Epidermal melanocyte (primary cell): ENCODE measurements around the gene TRNP1.
A peak's percentile ranks its signal among the peaks of the same experiment; 100 is the strongest.

Experiments
- DNase-seq: peaks from one replicate; pipeline ENCODE4 v3.0.0; 2011; ENCODE audit warnings: low spot score; ENCODE audit not compliant: insufficient read length

Gene TRNP1

DNA sequence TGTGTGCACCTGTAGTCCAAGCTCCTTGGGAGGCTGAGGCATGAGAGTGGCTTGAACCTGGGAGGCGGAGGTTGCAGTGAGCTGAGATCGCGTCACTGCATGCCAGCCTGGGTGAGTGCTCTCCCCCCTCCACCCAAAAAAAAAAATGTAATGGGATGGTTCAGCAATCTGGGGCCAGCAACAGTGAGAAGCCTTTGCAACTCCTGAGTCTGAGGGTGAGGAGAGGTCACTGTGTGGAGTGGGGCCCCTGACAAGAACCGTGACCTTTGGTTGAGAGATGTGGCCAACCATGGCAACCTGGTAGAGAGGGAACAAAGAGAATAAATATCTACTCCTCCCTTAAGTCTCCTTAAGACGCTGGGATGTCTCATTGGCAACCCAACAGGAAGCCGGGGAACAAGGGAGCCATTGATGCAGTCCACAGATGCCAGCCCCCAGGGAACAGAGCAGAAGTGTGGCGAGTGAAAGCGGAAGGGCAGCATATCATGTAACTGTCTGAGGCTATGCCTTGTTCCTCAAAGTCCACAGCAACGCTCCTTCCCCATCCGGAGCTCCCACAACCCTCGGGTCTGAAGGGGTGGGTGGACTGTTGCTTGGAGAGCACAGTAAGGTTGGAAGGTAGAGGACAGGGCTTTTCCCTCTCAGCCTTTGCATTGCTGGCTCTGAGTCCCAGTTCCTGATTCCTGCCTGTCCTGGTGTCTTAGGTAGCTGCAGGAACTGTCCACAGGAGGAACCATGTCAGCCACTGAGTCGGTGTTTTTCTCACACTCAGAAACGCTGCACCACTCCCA lies 8.3 kb downstream of the TRNP1 start:
- peak; percentile 93 for DNase-seq

DNA sequence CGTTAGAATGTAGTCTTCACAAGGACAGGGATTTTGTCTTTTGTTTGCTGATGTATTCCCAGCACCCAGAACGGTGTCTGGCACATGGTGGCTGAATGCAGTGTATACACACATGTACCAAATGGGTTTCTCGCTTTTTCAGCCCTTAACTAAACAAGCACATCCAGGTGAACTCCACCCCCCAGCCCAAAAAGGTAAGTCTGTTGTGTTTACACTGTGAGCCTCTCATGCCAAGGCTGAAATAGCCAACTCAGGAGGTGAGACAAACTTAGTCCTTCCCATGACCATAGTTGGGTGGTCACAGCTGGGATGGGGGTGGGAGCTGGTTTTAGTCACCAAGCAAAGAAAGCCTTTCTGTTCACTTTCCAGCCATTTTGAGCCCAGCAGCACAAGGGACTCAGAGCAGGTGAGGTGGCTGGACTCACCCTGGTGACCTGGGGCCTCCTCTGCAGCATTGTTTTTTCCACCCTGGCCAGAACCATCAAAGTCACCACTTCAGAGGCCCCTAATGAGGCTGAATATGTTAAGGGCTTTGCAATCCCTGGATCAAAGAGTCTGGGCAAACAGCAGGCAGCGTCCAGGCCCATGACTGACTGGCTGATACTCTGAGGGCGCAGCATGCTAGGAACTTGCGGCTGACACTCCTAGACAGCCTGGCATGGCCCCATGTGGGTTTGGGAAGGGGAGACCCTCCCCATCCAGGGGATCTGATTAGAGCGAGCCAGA lies 10.4 kb downstream of the TRNP1 start:
- DNase-seq, result peak; percentile 9

DNA sequence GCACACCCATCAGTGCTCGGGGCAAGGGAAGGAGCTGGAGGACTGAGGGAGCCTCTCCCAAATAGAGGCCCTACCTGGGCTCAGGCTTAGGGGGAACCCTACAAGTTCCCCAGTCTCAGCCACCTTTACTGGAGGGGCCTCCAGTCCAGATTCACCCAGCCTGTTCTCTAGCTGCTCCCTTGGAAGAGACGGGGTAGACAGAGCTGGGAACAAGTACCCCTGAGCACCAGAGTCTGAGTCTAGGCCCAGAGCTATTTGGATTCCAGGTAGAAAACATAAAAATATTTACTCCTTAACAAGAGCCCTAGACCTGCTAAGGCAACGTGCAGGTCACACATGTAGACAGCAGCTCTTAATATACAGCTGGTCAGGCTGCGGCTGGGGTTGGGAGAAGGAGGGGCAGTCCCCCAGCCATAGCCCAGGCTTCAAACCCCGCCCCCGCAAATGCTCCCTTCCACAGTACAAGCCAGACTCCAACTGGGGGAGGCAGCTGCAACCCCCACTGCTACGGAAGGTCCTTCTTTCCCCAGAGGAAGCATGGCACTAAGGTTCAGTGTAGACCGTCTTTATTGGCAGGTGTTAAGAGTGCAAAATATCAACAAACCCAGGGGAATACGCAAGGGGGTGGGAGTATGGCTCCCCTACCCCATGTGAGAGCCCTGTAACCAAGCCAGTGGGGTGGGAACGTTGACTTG lies 11.1 kb downstream of the TRNP1 start:
- peak; percentile 13 for DNase-seq

DNA sequence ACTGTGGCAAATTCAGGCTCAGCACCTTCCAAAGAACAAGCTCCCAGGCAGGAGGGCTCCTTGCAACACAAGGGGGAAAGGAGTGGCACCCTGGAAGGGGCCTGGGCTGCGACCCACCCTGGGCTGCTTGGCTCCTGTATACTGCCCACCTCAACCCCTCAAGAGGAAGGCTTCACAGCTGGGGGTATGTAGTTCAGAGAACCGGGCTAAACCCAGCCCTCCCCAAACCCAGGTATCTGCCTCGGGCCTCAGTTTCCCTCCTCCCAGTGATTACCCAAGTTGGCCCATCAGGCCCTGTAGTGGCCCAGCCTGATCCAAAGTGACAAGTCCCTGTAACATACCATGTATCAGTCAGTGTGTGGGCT lies 11.7 kb downstream of the TRNP1 start:
- DNase-seq, result peak; percentile 4

DNA sequence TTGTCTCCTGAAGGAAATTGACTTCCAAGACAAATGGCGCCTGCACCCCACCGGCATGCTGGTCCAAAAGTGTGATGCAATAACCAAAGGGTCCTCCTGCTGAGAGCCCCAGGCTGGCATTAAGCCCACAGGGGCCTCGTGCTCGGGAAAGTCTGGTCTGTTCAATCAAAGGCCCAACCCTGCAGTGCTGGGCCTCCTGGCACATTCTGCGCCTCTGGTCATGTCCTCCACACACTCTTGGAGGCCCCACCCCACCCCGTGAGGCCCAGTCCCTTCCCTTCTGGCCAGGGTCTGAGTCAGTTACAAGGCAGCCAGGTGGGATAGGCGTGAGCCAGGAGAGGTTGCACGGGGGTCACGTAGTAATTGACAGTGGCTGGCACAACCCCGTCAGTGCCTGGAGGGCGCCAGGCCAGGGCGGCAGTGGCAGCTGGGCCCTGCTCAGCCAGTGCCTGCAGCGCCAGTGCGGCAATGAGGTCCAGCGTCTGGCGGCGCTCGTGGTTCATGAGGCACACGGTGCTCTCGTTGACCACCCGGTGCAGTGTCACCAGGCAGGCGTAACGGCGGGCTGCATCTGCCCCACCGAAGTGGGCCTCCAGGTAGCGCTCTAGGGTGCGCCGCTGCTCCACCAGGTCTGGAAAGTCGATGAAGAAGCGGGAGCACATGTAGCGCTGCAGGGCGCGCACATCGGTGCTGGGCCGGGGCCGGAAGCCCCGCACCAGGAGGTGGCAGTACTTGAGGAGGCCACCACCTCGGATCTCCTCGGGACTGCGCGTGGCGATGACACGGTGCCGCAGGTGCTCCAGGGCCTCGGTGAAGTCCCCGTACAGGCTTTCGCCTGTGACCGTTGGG lies 12.4 kb downstream of the TRNP1 start:
- DNase-seq, result peak; percentile 1

DNA sequence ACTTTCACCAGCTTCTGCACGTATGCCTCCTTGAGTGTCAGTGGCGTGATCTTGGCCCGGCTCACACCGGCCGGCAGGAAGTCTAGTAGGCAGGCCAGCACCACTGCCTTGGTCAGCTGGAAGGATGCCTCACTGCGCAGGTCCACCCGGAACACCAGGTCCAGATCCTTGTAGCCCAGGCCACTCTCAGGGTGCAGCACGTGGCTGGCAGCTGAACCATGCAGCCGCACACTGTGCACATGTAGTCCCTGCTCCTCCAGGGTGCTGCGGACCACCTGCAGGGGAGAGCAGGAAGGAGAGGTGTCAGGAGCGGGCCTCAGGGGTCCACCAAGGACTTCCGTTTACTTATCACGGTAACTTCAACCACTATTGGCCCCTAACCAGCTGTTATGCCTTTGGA lies 13.2 kb downstream of the TRNP1 start:
- peak; percentile 7 for DNase-seq

DNA sequence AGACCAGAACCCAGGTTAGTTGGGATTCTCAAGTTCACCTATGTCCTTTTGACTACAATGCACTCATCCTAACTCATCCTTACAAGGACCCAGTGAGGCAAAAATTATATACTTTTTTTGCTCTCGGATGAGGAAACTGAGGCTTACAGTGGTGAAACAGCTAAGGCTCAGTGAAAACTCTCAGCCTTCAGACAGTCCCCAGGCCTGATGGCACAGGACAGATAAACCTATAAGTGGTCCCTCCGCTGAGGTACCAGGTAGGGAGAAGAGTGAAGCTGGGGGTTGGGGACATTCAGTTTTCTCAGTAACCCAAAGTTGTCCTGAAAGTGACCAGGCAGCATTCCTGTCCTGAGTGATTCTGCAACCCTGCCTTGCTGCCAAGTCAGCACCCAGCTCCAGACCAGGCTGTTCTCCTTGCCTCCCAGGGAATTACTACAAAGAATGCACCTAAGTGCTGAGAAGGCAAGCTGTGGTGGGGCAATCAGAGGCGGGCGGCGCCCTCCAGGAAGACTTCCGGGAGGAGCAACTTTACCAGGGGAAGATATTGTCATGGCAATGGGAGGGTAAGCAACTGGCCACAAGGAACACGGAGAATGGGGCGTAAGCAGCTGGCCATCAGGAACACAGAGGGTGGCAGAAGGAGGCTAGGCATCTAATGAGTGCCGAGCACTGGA lies 14.6 kb downstream of the TRNP1 start:
- DNase-seq, result peak; percentile 15

DNA sequence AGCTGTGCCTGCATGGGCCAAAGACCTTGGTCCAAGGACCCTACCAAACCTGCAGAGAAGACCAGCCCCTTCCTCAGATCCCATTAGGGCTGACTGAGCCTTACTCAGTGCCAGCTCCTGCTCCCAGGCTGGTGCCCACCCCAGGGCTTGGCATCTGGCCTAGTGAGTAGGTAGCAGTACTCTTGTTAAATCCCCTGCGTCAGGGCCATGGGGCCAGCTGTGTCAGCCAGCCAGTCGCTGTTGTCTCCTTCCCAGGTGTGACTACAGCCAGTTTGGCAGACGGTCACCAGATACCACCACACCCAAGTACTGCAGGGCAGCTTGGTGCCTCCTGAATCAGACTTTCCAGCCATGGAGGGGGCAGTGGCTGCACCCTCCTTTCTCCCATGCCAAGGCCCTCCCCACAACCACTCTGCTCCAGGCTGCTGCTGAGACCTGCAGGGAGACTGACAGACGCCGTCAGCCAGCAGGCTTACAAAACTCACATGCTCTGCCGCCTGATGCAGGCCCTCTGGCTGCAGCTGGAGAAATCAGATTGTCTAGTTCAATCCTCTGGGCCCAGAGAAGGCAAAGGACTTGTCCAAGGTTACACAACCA lies 16.2 kb downstream of the TRNP1 start:
- DNase-seq, result peak; percentile 12

DNA sequence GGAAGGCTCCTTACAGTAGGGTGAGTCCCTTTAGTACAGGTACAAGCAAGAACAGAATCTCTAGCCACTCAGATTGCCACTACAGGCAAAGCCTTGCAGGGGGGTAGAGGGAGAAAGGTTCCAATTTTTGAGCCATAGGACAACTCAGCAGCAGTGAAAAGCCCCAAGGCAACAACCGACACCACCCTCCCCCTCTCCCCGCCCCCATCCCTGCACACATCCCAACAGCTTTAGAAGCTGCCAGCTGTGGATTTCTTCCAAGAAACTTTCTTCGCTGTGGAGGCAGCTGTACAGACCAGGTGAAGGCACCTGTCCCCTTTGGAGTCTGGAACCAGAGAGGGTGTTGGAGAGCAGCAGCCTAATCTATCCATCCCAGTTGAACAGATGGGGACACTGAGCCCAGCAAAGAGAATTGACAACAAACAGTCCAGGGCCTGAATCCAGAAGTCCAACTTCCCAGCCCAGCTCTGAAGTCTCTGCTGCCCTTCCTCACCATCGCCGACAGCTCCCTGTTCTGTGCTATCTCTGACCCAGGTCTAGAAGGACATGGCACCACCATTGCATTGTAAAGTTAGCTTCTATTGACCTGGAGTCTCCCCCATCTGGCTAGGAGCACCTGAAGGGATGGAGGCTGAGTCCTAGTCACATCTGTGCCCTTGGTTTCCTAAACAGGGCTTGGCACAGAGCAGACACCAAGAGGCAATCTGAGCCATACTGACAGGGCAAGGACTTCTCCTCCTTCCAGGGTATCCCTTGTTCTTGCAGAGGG lies 16.9 kb downstream of the TRNP1 start:
- DNase-seq, result peak; percentile 15

DNA sequence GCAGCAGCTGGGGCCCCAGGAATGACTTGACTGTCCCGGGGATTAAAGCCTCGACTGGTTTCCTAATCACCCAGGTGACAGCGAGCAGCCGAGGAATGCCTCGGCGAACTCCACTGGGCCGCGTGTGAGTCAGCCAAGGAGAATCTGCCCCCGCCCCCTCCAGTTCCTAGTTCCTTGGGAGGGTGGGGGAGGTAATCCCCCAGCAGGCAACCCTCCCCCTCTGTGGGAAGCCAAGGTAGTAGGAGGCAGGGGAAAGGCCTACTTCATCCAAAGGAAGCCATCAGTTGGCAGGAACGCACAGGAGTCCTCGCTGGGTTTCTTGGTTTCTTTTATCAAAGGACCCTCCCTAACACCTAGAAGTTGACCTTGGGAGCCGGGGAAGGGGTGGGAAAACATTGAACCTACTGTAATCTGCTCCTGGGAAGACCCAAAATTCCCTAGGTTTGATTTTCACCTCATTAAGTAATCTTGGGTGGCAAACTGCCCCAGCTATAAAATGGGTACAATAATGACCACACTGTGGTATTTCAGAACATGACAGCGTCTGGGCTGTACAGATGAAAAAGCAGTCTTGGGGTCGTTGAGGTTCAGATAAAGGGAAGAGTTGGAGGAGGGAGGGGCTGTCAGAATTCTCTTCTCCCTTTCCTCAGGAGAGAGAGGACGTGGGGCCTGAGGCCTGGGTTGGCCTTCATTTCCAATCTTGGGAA lies 17.7 kb downstream of the TRNP1 start:
- peak; percentile 45 for DNase-seq

DNA sequence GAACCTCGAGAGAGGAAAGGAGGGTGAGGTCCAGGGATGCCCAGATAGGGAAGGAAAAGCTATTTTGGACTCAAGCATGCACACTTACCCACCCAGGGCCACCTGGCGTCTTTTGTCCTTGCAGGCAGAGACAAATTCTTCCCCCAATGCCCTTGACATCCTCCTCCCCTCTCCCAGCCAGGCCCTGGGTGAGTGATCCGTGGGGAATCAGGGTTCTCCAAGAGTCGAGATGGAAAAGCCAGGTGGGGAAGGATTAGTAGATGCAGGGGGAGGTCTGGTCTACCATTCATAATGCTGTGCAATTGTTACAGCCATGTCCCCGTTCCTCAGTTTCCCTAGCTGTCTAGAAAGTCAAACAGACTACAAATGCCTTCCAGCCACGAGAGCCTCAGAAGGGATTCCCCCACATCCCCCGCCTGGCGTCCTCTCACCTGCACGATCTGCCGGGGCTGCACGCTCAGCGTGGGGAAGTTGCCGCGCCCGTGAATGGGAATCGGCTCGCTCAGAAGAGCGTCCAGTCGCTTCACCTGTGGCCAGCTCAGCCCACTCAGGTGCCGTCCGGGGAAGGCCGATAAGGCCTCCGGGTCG lies 18.6 kb downstream of the TRNP1 start:
- peak; percentile 15 for DNase-seq

DNA sequence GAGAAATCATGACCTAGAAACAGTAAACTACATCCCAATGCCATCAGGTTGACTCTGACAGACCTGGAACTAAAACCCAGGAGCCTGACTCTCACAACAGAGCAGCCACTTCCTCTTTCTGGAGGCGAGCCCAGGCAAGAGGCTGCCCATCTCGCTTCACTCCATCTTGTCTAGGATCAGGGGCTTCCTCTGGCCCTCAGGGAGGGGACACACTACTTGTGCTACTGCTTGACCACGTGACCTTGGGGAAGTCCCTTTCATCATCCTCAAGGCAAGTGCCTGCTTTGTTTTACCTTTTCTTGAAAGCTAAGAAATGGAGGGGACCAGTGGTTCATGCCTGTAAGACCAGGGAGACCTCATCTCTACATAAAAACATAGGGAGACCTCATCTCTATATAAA lies 21.8 kb downstream of the TRNP1 start:
- DNase-seq, result no peak

DNA sequence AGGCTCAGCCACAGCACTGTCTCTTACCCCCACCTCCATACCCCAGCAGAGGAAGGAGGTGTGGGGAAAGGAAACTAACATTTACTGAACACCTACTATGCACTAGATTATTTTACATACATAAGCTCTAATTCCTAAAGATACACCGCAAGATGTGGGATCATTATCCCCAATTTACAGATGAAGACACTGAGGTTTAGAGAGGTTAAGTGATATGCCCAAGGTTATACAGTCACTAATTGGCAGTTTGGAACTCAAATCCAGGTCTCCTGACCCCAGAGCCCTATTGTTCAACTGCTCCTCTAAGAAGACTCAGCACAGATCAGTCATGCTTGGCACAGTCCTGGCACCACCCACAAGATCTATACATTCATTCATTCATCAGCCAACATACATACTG lies 22.9 kb downstream of the TRNP1 start:
- no peak for DNase-seq

DNA sequence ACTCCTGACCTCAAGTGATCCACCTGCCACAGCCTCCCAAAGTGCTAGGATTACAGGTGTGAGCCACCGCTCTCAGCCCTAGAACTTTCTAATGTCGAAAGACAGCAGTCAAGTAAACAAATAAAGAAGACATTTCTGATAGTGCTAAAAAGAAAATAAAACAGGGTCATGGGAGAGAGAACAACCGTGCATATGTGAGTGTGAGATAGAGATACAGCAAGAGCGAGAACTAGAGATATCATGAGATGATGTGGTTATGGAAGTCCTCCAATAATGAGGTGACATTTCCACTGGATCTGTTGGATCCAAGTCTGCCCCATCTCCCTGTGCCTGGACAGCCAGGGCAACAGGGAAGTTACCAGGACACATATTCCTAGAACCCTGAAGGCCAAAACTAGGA lies 23.7 kb downstream of the TRNP1 start:
- no peak for DNase-seq

DNA sequence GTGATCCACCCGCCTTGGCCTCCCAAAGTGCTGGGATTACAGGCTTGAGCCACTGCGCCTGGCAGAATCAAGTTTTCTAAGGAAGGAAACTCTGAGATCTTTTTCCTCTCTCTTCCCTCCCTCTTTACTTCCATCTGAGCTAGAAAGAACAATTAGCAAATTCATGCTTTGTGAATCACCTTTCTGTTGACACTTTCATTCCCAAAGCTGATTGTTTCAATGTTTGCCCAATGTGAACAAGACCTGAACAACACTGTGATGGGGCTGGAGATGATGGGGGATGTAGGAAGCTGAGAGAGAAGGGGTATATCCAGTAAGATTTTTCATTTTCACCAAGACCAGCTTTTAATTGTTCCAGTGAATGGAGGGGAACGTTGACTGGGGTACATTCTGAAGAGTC lies 24.8 kb downstream of the TRNP1 start:
- no peak for DNase-seq

DNA sequence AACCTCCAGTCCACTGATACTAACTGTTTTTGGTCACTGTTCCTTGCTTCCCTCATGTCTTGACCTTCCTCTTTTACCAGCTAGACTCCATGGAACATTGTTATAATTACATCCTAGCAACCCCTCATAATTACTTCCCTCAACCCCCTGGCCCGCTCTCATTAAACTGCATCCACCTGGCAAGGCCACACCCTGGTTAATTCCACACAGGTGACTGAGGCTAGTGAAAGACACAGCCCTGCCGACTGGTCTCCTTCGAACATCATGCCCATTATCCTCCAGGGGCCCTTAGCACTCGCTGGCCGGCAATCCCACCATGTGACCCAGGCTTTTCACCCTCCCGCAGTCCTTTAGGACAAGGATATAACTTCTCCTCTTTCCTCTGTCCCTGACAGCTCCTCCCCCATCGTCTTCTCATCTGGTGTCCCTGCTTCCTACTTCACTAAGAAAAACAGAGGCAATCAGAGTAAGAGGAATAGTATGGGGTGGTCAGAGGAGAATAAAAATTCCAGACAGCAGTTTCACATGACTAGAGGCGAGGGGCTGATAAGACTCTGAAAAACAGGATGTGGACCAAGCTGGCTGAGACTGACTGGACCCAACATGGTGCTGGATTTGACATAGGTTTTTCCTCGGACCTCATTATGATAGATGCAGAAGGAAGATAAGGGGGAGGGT lies 28.0 kb downstream of the TRNP1 start:
- no peak for DNase-seq

DNA sequence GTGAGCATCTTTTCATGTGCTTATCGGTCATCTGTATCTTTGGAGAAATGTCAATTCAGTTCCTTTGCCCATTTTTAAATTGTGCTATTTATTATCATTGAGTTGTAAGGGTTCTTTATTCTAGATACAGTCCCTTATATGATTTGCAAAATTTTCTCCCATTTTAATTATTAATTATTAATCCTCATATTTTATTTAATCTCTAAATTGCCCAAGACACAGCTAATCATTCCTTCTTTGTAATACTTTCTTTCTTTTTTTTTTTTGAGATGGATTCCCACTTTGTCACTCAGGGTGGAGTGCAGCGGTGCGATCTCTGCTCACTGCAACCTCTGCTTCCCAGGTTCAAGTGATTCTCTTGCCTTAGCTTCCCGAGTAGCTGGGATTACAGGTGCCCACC lies 32.2 kb downstream of the TRNP1 start:
- no peak for DNase-seq
